ENCODE results near the gene IL26. TPM values are rescaled to one million over a fixed set of nuclear protein-coding genes. Genes with fewer than 3 reads are reported as not detected.

Gene IL26
- total RNA-seq, 2 experiments from 2014 or later: 0.25 TPM; not detected in 1

- peak overlapping the region; percentile 60 for H3K27ac Mint-ChIP-seq
- Histone ChIP-seq H3K36me3 (ENCODE audit: insufficient read depth, low read length) (no peaks in the 10 kb centered on the region), H3K27me3 (ENCODE audit: control insufficient read depth in 1 of 2, insufficient read depth in 2 of 2, low read length in 2 of 2) (no peaks in the 10 kb centered on the region), H3K4me1 (ENCODE audit: insufficient read depth, low read length) (no peaks in the 10 kb centered on the region), H3K27ac (ENCODE audit: low read depth in 1 of 2, low read length in 2 of 2) (peak overlapping the region in 1 of 2 donors; percentile 39), H3K9me3 (ENCODE audit: control insufficient read depth in 1 of 2, insufficient read depth in 1 of 2, low read length in 2 of 2) (no peaks in the 10 kb centered on the region), H3K4me3 (ENCODE audit: low read length) (no peak overlapping the region)
- H3K9me3 Mint-ChIP-seq: no peaks in the 10 kb centered on the region
- TF ChIP-seq CTCF (IDR thresholded peaks at IDR 0.05): no peak
- H3K4me1 Mint-ChIP-seq (ENCODE audit: low read depth): peaks cover 20% of the 10 kb centered on the region
- intact Hi-C loops (cut with DNase I, micrococcal nuclease): no loop called here
- H3K36me3 Mint-ChIP-seq (ENCODE audit: low read depth): no peaks in the 10 kb centered on the region
- ATAC-seq (ENCODE audit: poor library complexity) (no peak), DNase-seq (no peak)
- H3K27me3 Mint-ChIP-seq: no peaks in the 10 kb centered on the region
- H3K4me3 Mint-ChIP-seq: no peak overlapping the region
- CTCF ChIA-PET: no interaction called here
- POLR2A ChIA-PET: interaction anchor here (1.0 to 2.8 kb wide), 4 partner anchors 9 to 922 kb away, joined by 3 to 15 read pairs (median 6); partner anchors contain the start of gene CAND1
These were observed 35.3 kb downstream of the IL26 start for GRCh38 chr12:68190301-68190700.

- Mint-ChIP-seq H3K4me3 (peak overlapping the region; percentile 32), H3K4me1 (ENCODE audit: low read depth) (peaks cover 20% of the 10 kb centered on the region), H3K9me3 (no peaks in the 10 kb centered on the region), H3K27ac (peak overlapping the region; percentile 60), H3K27me3 (no peaks in the 10 kb centered on the region), H3K36me3 (ENCODE audit: low read depth) (no peaks in the 10 kb centered on the region)
- Histone ChIP-seq H3K9me3 (ENCODE audit: control insufficient read depth in 1 of 2, insufficient read depth in 1 of 2, low read length in 2 of 2) (no peaks in the 10 kb centered on the region), H3K27ac (ENCODE audit: low read depth in 1 of 2, low read length in 2 of 2) (peak overlapping the region in 1 of 2 donors; percentile 39), H3K27me3 (ENCODE audit: control insufficient read depth in 1 of 2, insufficient read depth in 2 of 2, low read length in 2 of 2) (no peaks in the 10 kb centered on the region), H3K4me3 (ENCODE audit: low read length) (no peak overlapping the region), H3K4me1 (ENCODE audit: insufficient read depth, low read length) (no peaks in the 10 kb centered on the region), H3K36me3 (ENCODE audit: insufficient read depth, low read length) (no peaks in the 10 kb centered on the region)
- TF ChIP-seq CTCF (IDR thresholded peaks at IDR 0.05): no peak
- DNase-seq (peak in 7 of 14 experiments; percentile 9 to 75 (median 44)), ATAC-seq (ENCODE audit: poor library complexity) (peak; percentile 83)
- CTCF ChIA-PET: no interaction called here
- POLR2A ChIA-PET: interaction anchor here (1.5 to 2.8 kb wide), 3 partner anchors 9 to 13 kb away, joined by 3 to 15 read pairs (median 9); no protein-coding TSS in a partner anchor
- intact Hi-C loops (cut with DNase I, micrococcal nuclease): loop anchor here in 1 of 2 experiments (2.0 kb wide), 1 partner anchor 15 kb away; no protein-coding TSS in a partner anchor
These were observed 35.8 kb downstream of the IL26 start for GRCh38 chr12:68189821-68190242.

- Histone ChIP-seq H3K27me3 (ENCODE audit: control insufficient read depth in 1 of 2, insufficient read depth in 2 of 2, low read length in 2 of 2) (no peaks in the 10 kb centered on the region), H3K4me1 (ENCODE audit: insufficient read depth, low read length) (peaks cover 14% of the 10 kb centered on the region), H3K27ac (ENCODE audit: low read depth in 1 of 2, low read length in 2 of 2) (no peak overlapping the region), H3K4me3 (ENCODE audit: low read length) (no peak overlapping the region), H3K9me3 (ENCODE audit: control insufficient read depth in 1 of 2, insufficient read depth in 1 of 2, low read length in 2 of 2) (no peaks in the 10 kb centered on the region), H3K36me3 (ENCODE audit: insufficient read depth, low read length) (no peaks in the 10 kb centered on the region)
- intact Hi-C loops (cut with DNase I, micrococcal nuclease): no loop called here
- CTCF ChIA-PET: interaction anchor here (1.1 kb wide), 1 partner anchor 917 kb away, joined by 3 read pairs; the partner anchor contains the start of gene CAND1
- no peak for ATAC-seq (ENCODE audit: poor library complexity)
- Mint-ChIP-seq H3K27ac (no peak overlapping the region), H3K4me1 (ENCODE audit: low read depth) (peaks cover 33% of the 10 kb centered on the region), H3K27me3 (no peaks in the 10 kb centered on the region), H3K9me3 (no peaks in the 10 kb centered on the region), H3K4me3 (no peak overlapping the region), H3K36me3 (ENCODE audit: low read depth) (no peaks in the 10 kb centered on the region)
- TF ChIP-seq CTCF (IDR thresholded peaks at IDR 0.05): no peak
- POLR2A ChIA-PET: no interaction called here
- no peak for DNase-seq
These were observed 40.0 kb downstream of the IL26 start for GRCh38 chr12:68185598-68185997.

Data from CD4-positive, alpha-beta T cell (primary cell).